HepG2 (cell line): ENCODE measurements around the gene MCM6. TPM values are rescaled to one million over a fixed set of nuclear protein-coding genes. Genes with fewer than 3 reads are reported as not detected.
A peak's percentile ranks its signal among the peaks of the same experiment; 100 is the strongest.

Source experiments
- ATAC-seq: fragments of 200-7000 bp; cut with Tn5 transposase; 3 replicates; pipeline ENCODE4 v1.9.1; 2020; ENCODE audit warnings: mild to moderate bottlenecking, moderate library complexity
- BruUV-seq: library from RNA; stranded (reverse); fragments of 400-500 nt; replicated peaks from 2 replicates; lab custom pipeline; 2021; lab: Mats Ljungman, UMichigan
- CTCF ChIA-PET: fragments of 300-600 bp; formaldehyde crosslinking; extraction: SDS; loops from one replicate; lab custom pipeline; 2021; ENCODE audit warnings: low total read pairs, inconsistent platforms, low intra/inter-chr PET ratio; lab: Yijun Ruan, JAX
- POLR2A ChIA-PET: fragments of 350-600 bp; sonication (Branson Sonifier 250); formaldehyde crosslinking; loops from one replicate; lab custom pipeline; 2020; ENCODE audit warnings: antibody characterized with exemption, inconsistent platforms; lab: Yijun Ruan, JAX
- DNase-seq: peaks from one replicate; pipeline ENCODE4 v3.0.0-alpha.2; 2015; ENCODE audit warnings: low spot score
- FAIRE-seq: peaks from 3 replicates; lab custom pipeline; 2011; peaks lifted over from hg19 to GRCh38; lab: Jason Lieb, UNC
- H2AFZ ChIP-seq: one replicate; pipeline ENCODE4 v1.6.1; 2011; ENCODE audit warnings: low read length, inconsistent platforms
- H3K27ac ChIP-seq: fragments of 300-600 bp; 3 replicates; pipeline ENCODE4 v1.8.0; 2011; ENCODE audit warnings: mixed run types, mild to moderate bottlenecking, mixed read lengths, low read length, inconsistent platforms; ENCODE audit not compliant: insufficient read depth; ENCODE audit errors: extremely low read length
- H3K27me3 ChIP-seq, 2 experiments: fragments of 200-600 bp in 1 of 2; 2 replicates in 1 of 2; 3 replicates in 1 of 2; pipeline versions ENCODE4 v1.6.0 to v1.8.0; 2011; ENCODE audit warnings: low read length in 2 of 2, mild to moderate bottlenecking in 2 of 2, moderate library complexity in 2 of 2, inconsistent platforms in 1 of 2; ENCODE audit not compliant: insufficient read depth in 2 of 2, control insufficient read depth in 1 of 2
- H3K36me3 ChIP-seq, 2 experiments: fragments of 200-600 bp in 1 of 2; replicated peaks in 1 of 2; 2 replicates in 1 of 2; 3 replicates in 1 of 2; pipeline versions ENCODE4 v1.5.1 to v1.8.0; 2011; ENCODE audit warnings: low read length in 2 of 2, inconsistent platforms in 1 of 2; ENCODE audit not compliant: insufficient read depth in 2 of 2, control insufficient read depth in 1 of 2
- H3K4me1 ChIP-seq: 2 replicates; pipeline ENCODE4 v1.5.1; 2012; ENCODE audit warnings: low read length, inconsistent platforms; ENCODE audit not compliant: insufficient read depth
- H3K4me2 ChIP-seq: 2 replicates; pipeline ENCODE4 v1.6.0; 2011; ENCODE audit warnings: low read depth, low read length, inconsistent platforms
- H3K4me3 ChIP-seq, 3 experiments: fragments of 200-600 bp in 1 of 3; sonication (generic), shearing (Covaris generic) in 1 of 3; replicated peaks in 1 of 3; 2 replicates each; pipeline ENCODE4 v1.5.1; 2011 to 2016; ENCODE audit warnings: low read length in 3 of 3, inconsistent platforms in 2 of 3, low read depth in 2 of 3, mild to moderate bottlenecking in 2 of 3, control low read depth in 1 of 3, mixed read lengths in 1 of 3; ENCODE audit not compliant: insufficient read depth in 1 of 3
- H3K79me2 ChIP-seq: one replicate; pipeline ENCODE4 v1.6.1; 2011; ENCODE audit warnings: low read length, inconsistent platforms; ENCODE audit not compliant: insufficient read depth
- H3K9ac ChIP-seq: 2 replicates; pipeline ENCODE4 v1.6.0; 2011; ENCODE audit warnings: mild to moderate bottlenecking, low read depth, low read length, inconsistent platforms; ENCODE audit not compliant: insufficient read depth
- H3K9me3 ChIP-seq: 2 replicates; pipeline ENCODE4 v1.5.1; 2012; ENCODE audit warnings: mild to moderate bottlenecking, low read length
- H4K20me1 ChIP-seq: 2 replicates; pipeline ENCODE4 v1.6.0; 2011; ENCODE audit warnings: inconsistent platforms, mild to moderate bottlenecking, low read length, moderate library complexity; ENCODE audit not compliant: insufficient read depth
- HCFC1 ChIP-seq: fragments of 150-350 bp; IDR thresholded peaks from 2 replicates; pipeline ENCODE4 v1.6.1; 2014; ENCODE audit warnings: low read depth, low read length
- HES4 ChIP-seq: sonication (generic); formaldehyde crosslinking; IDR thresholded peaks from 2 replicates; pipeline ENCODE4 v1.9.0; 2021; ENCODE audit warnings: mild to moderate bottlenecking, missing genetic modification reagents, borderline replicate concordance
- ONECUT2 ChIP-seq: sonication (generic); formaldehyde crosslinking; IDR thresholded peaks from 2 replicates; pipeline ENCODE4 v1.4.0; 2020; ENCODE audit warnings: missing genetic modification reagents
- SOX5 ChIP-seq: IDR thresholded peaks from 2 replicates; pipeline ENCODE4 v1.6.1; 2016; ENCODE audit warnings: borderline replicate concordance
- ZBTB38 ChIP-seq: sonication (generic); formaldehyde crosslinking; IDR thresholded peaks from 2 replicates; pipeline ENCODE4 v1.5.1; 2020; ENCODE audit warnings: mild to moderate bottlenecking, missing genetic modification reagents
- WGBS: methylation state at CpG from one replicate; pipeline ENCODE4 v1.1.6; 2017; ENCODE audit warnings: low lambda C conversion rate; 5-methylcytosine and 5-hydroxymethylcytosine counted together
- in situ Hi-C: cut with HindIII; loops from 2 replicates; pipeline ENCODE4 v1.10.0; 2017; ENCODE audit warnings: low pct_unique_long_range_greater_than_20kb; ENCODE audit not compliant: extremely low pct_ligation_motif_present
- intact Hi-C: fragments of 100-400 bp; cut with micrococcal nuclease; formaldehyde crosslinking; loops from one replicate; pipeline ENCODE4 v1.10.0; 2022; ENCODE audit not compliant: unreplicated experiment
- polyA plus RNA-seq, 8 experiments: library from polyadenylated mRNA; depleted of rRNA in 3 of 8; stranded (reverse) in 7 of 8; unstranded in 1 of 8; fragments of >200 nt; fragmentation: Illumina TruSeq in 4 of 8; extraction: Trizol in 4 of 8; gene quantifications; 2 replicates each; pipeline versions ENCODE4 v1.2.1 to v1.2.3, GENCODE V29; 2011 to 2016; ENCODE audit warnings: low read depth in 4 of 8, missing spikeins in 1 of 8, mixed read lengths in 1 of 8; ENCODE audit not compliant: insufficient read depth in 1 of 8
- total RNA-seq, 5 experiments: library from RNA; depleted of rRNA; stranded (reverse); fragments of >200 nt; fragmentation: Illumina TruSeq; extraction: Trizol; gene quantifications; 2 replicates each; pipeline ENCODE4 v1.2.3, GENCODE V29; 2016; ENCODE audit warnings: low read depth in 1 of 5
- TF ChIP-seq, protein P1 (sequence below): sonication (generic); formaldehyde crosslinking; IDR thresholded peaks from 2 replicates; pipeline ENCODE4 v1.4.0; 2020; ENCODE audit warnings: mild to moderate bottlenecking, missing genetic modification reagents

Gene MCM6
- total and polyA plus RNA-seq, 2 of the 13 experiments (the other 11 are each of a cell fraction or from before 2014, with no cell fraction given), result 9.7 to 18.7 TPM

DNA sequence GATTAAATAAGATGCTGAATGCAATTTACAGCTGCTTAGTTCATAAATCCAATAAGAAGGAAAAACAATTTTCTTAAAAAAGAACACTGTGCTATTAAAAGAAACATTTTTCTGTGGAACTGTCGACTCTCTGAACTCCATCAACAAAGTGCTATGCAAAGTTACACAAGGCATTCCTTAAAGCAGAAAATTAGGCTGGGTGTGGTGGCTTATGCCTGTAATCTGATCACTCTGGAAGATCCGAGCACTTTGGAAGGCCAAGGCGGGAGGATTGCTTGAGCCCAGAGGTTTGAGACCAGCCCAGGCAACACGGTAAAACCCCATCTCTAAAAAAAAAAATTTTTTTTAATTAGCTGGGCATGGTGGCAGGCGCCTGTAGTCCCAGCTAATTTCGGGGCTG is 13.0 kb downstream of the MCM6 start:
- no peak for TF ChIP-seq ONECUT2 (CRISPR knock-in tag)
- POLR2A ChIA-PET, result no interaction called here
- in situ Hi-C loops, result no loop called here

DNA sequence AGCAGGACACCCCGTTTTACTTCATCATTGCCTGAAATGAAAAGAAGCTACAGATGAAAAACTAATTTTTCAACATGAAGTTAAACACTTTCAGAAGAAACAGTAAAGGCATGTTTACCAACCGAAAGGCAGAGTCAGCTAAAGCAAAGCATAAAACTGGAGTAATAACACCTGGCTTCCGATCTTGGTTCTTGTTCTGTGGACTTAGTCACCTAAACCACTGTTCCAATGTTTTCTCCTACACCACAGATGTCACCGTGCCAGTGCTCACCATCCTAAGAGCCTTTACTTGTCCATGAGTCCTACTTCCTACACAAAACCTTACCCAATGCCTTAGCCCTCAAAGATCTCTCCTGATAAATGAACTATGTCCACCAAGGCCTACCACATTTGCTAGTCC is 13.5 kb downstream of the MCM6 start:
- Histone ChIP-seq H3K9ac (no peak overlapping the region), H3K36me3 (no peaks in the 10 kb centered on the region; a peak in 2 of 5 replicates), H3K4me1 (no peaks in the 10 kb centered on the region), H3K4me2 (no peak overlapping the region), H3K27me3 (no peaks in the 10 kb centered on the region), H3K9me3 (no peaks in the 10 kb centered on the region), H3K27ac (no peak overlapping the region), H3K4me3 (no peak overlapping the region), H4K20me1 (no peaks in the 10 kb centered on the region), H2AFZ (no peak overlapping the region), H3K79me2 (no peaks in the 10 kb centered on the region)
- in situ Hi-C loops, result no loop called here
- ChIA-PET POLR2A (no interaction called here), CTCF (no interaction called here)
- FAIRE-seq (no peak), ATAC-seq (peak; percentile 27; the same call in 2 of the 3 replicates), DNase-seq (no peak)
- intact Hi-C loops, result no loop called here
- WGBS, result 40% methylated on average over 4 of the region's 4 CpGs
- no peak for TF ChIP-seq SOX5 (CRISPR knock-in tag)
- TF ChIP-seq, protein P1, sequence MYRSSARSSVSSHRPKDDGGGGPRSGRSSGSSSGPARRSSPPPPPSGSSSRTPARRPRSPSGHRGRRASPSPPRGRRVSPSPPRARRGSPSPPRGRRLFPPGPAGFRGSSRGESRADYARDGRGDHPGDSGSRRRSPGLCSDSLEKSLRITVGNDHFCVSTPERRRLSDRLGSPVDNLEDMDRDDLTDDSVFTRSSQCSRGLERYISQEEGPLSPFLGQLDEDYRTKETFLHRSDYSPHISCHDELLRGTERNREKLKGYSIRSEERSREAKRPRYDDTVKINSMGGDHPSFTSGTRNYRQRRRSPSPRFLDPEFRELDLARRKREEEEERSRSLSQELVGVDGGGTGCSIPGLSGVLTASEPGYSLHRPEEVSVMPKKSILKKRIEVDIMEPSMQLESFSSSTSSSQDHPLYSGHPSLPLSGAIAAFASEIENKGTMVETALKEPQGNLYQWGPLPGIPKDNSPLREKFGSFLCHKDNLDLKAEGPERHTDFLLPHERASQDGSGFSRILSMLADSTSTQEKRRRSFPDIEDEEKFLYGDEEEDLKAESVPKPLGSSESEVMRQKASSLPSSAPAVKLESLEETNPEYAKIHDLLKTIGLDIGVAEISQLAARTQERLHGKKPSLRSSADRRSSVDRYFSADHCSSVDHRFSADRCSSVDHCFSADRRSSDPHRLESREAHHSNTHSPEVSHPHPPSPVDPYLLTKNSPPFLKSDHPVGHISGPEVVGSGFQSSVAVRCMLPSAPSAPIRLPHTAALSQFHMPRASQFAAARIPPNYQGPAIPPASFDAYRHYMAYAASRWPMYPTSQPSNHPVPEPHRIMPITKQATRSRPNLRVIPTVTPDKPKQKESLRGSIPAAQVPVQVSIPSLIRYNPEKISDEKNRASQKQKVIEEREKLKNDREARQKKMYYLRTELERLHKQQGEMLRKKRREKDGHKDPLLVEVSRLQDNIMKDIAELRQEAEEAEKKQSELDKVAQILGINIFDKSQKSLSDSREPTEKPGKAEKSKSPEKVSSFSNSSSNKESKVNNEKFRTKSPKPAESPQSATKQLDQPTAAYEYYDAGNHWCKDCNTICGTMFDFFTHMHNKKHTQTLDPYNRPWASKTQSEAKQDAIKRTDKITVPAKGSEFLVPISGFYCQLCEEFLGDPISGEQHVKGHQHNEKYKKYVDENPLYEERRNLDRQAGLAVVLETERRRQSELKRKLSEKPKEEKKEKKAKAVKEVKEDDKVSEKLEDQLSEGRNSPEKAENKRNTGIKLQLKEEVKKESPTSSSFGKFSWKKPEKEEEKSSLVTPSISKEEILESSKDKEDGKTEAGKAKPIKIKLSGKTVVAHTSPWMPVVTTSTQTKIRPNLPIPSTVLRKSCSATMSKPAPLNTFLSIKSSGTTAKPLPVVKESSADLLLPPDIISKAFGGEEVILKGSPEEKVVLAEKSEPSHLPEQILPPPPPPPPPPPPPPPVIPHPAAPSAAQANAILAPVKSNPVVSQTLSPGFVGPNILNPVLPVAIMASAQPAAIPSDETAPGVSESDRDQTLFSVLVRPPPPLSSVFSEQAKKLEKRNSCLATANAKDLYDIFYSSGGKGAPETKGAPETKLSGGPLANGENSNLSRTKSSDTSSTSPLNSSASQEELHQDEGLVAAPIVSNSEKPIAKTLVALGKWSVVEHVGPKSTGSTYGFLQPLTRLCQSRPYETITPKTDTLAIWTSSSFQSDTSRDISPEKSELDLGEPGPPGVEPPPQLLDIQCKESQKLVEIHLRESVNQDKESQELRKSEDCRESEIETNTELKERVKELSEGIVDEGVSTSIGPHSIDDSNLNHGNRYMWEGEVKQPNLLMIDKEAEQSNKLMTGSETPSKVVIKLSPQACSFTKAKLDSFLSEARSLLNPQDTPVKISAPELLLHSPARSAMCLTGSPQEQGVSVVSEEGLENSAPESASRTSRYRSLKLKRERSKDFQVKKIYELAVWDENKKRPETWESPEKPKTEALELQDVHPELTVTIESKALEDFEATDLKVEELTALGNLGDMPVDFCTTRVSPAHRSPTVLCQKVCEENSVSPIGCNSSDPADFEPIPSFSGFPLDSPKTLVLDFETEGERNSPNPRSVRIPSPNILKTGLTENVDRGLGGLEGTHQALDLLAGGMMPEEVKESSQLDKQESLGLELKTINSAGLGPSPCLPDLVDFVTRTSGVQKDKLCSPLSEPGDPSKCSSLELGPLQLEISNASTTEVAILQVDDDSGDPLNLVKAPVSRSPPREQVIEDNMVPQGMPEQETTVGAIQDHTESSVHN (CRISPR knock-in tag), result no peak
- no peak for TF ChIP-seq HCFC1
- no peak for TF ChIP-seq HES4 (CRISPR knock-in tag)
- TF ChIP-seq ZBTB38 (CRISPR knock-in tag), result no peak
- BruUV-seq, result no TSS peak

More for the DNA sequence above, 13.0 kb downstream of the MCM6 start:
- 63% methylated on average over 6 of the region's 6 CpGs for WGBS
- no peak overlapping the region for H3K4me3 ChIP-seq
- H3K27me3 ChIP-seq, result no peaks in the 10 kb centered on the region
- BruUV-seq, result no TSS peak
- H3K9me3 ChIP-seq, result no peaks in the 10 kb centered on the region
- no peaks in the 10 kb centered on the region; a peak in 2 of 5 replicates for H3K36me3 ChIP-seq
- no peaks in the 10 kb centered on the region for H3K4me1 ChIP-seq
- intact Hi-C loops, result no loop called here
- no peak overlapping the region for H3K27ac ChIP-seq
- H3K4me2 ChIP-seq, result no peak overlapping the region
- CTCF ChIA-PET, result no interaction called here
- no peak overlapping the region for H2AFZ ChIP-seq
- no peaks in the 10 kb centered on the region for H4K20me1 ChIP-seq
- FAIRE-seq (no peak), ATAC-seq (no peak), DNase-seq (no peak)
- H3K9ac ChIP-seq, result no peak overlapping the region
- H3K79me2 ChIP-seq, result no peaks in the 10 kb centered on the region
